IMR-90 (cell line): ENCODE measurements around the gene HSPA9. TPM values are rescaled to one million over a fixed set of nuclear protein-coding genes. Genes with fewer than 3 reads are reported as not detected.

Experiments
- ATAC-seq: fragments of 200-7000 bp; cut with Tn5 transposase; 2 replicates; pipeline ENCODE4 v1.9.1; 2020; ENCODE audit warnings: low read depth, mild to moderate bottlenecking, moderate library complexity
- BruUV-seq: library from RNA; stranded (reverse); fragments of 400-500 nt; replicated peaks from 2 replicates; lab custom pipeline; 2021; lab: Mats Ljungman, UMichigan
- CTCF ChIA-PET: fragments of 300-600 bp; formaldehyde crosslinking; extraction: SDS; loops from one replicate; lab custom pipeline; 2021; ENCODE audit warnings: antibody characterized with exemption; lab: Yijun Ruan, JAX
- POLR2A ChIA-PET: fragments of 300-600 bp; sonication (Branson Sonifier 250); formaldehyde crosslinking; loops from one replicate; lab custom pipeline; 2022; ENCODE audit warnings: antibody characterized with exemption; ENCODE audit not compliant: unreplicated experiment; lab: Charles Lee
- DNase-seq: peaks from one replicate; pipeline ENCODE4 v3.0.0; 2013
- H2AFZ ChIP-seq: replicated peaks from 2 replicates; pipeline ENCODE3; 2013; ENCODE audit warnings: low read length, mild to moderate bottlenecking; ENCODE audit not compliant: poor library complexity
- H2AK5ac ChIP-seq: 2 replicates; pipeline ENCODE4 v1.6.1; 2013; ENCODE audit warnings: low read depth, low read length, inconsistent platforms
- H2AK9ac ChIP-seq: replicated peaks from 2 replicates; pipeline ENCODE3; 2013; ENCODE audit warnings: mild to moderate bottlenecking, low read depth, low read length, moderate library complexity; ENCODE audit not compliant: poor library complexity
- H2BK120ac ChIP-seq: 2 replicates; pipeline ENCODE4 v1.6.1; 2013; ENCODE audit warnings: low read depth, low read length, inconsistent platforms
- H2BK15ac ChIP-seq: 3 replicates; pipeline ENCODE4 v1.6.1; 2013; ENCODE audit warnings: low read depth, low read length, inconsistent platforms
- H2BK20ac ChIP-seq: 2 replicates; pipeline ENCODE4 v1.6.1; 2013; ENCODE audit warnings: low read depth, mild to moderate bottlenecking, inconsistent platforms, low read length, moderate library complexity
- H2BK5ac ChIP-seq: 2 replicates; pipeline ENCODE4 v1.6.1; 2013; ENCODE audit warnings: mild to moderate bottlenecking, low read depth, low read length, inconsistent platforms; ENCODE audit not compliant: poor library complexity, severe bottlenecking
- H3K14ac ChIP-seq: replicated peaks from 2 replicates; pipeline ENCODE4 v1.6.1; 2013; ENCODE audit warnings: low read depth, low read length, inconsistent platforms
- H3K18ac ChIP-seq: 2 replicates; pipeline ENCODE4 v1.6.1; 2013; ENCODE audit warnings: low read depth, low read length, control low read depth
- H3K23ac ChIP-seq: 2 replicates; pipeline ENCODE4 v1.6.1; 2013; ENCODE audit warnings: low read depth, low read length, inconsistent platforms
- H3K27ac ChIP-seq: 2 replicates; pipeline ENCODE4 v1.5.1; 2013; ENCODE audit warnings: mild to moderate bottlenecking, control low read depth, low read length; ENCODE audit not compliant: insufficient read depth
- H3K27me3 ChIP-seq: 2 replicates; pipeline ENCODE4 v1.6.1; 2013; ENCODE audit warnings: low read length; ENCODE audit not compliant: control insufficient read depth, insufficient read depth
- H3K36me3 ChIP-seq: 2 replicates; pipeline ENCODE4 v1.6.1; 2013; ENCODE audit warnings: low read length, mixed read lengths; ENCODE audit not compliant: control insufficient read depth, insufficient read depth
- H3K4ac ChIP-seq: 2 replicates; pipeline ENCODE4 v1.6.1; 2013; ENCODE audit warnings: low read depth, low read length, inconsistent platforms
- H3K4me1 ChIP-seq: 2 replicates; pipeline ENCODE4 v1.6.1; 2013; ENCODE audit warnings: low read length, mixed read lengths; ENCODE audit not compliant: control insufficient read depth, insufficient read depth
- H3K4me2 ChIP-seq: 2 replicates; pipeline ENCODE4 v1.6.1; 2013; ENCODE audit warnings: low read depth, mild to moderate bottlenecking, control low read depth, low read length, moderate library complexity
- H3K4me3 ChIP-seq: 2 replicates; pipeline ENCODE4 v1.5.1; 2013; ENCODE audit warnings: low read depth, mild to moderate bottlenecking, control low read depth, low read length, moderate library complexity; ENCODE audit not compliant: insufficient read depth
- H3K56ac ChIP-seq: 2 replicates; pipeline ENCODE4 v1.6.1; 2013; ENCODE audit warnings: low read length, inconsistent platforms; ENCODE audit not compliant: insufficient read depth; ENCODE audit errors: extremely low read depth
- H3K79me1 ChIP-seq, 2 experiments: 2 replicates each; pipeline ENCODE4 v1.6.1; 2013; ENCODE audit warnings: low read length in 2 of 2, inconsistent platforms in 1 of 2, low read depth in 1 of 2
- H3K9ac ChIP-seq: 2 replicates; pipeline ENCODE4 v1.6.1; 2013; ENCODE audit warnings: low read depth, low read length, control low read depth
- H3K9me1 ChIP-seq: 2 replicates; pipeline ENCODE4 v1.6.1; 2013; ENCODE audit warnings: low read length, inconsistent platforms; ENCODE audit not compliant: insufficient read depth
- H3K9me3 ChIP-seq: 2 replicates; pipeline ENCODE4 v1.6.1; 2013; ENCODE audit warnings: low read length; ENCODE audit not compliant: control insufficient read depth, insufficient read depth
- H4K20me1 ChIP-seq: 2 replicates; pipeline ENCODE4 v1.6.1; 2013; ENCODE audit warnings: low read length, inconsistent platforms; ENCODE audit not compliant: insufficient read depth
- H4K5ac ChIP-seq: 2 replicates; pipeline ENCODE4 v1.6.1; 2013; ENCODE audit warnings: mild to moderate bottlenecking, low read depth, low read length, control low read depth
- H4K8ac ChIP-seq, 2 experiments: 2 replicates each; pipeline ENCODE4 v1.6.1; 2013; ENCODE audit warnings: low read depth in 2 of 2, low read length in 2 of 2, control low read depth in 1 of 2, inconsistent platforms in 1 of 2
- H4K91ac ChIP-seq: 2 replicates; pipeline ENCODE4 v1.6.1; 2013; ENCODE audit warnings: low read depth, low read length, inconsistent platforms; ENCODE audit not compliant: insufficient read depth
- MXI1 ChIP-seq: IDR thresholded peaks from 2 replicates; pipeline ENCODE4 v1.6.1; 2012; ENCODE audit warnings: low read depth, mild to moderate bottlenecking, low read length, moderate library complexity, borderline replicate concordance
- RAD21 ChIP-seq: IDR thresholded peaks from 2 replicates; pipeline ENCODE4 v1.6.1; 2012; ENCODE audit warnings: low read length, improper control_type of control experiment
- WGBS, 2 experiments: methylation state at CpG; one replicate each; pipeline versions ENCODE4 v1.1.5 to v1.1.7; 2013; ENCODE audit warnings: missing lambda C conversion rate in 2 of 2; ENCODE audit not compliant: insufficient read length in 1 of 2; ENCODE audit errors: extremely low coverage in 2 of 2; 5-methylcytosine and 5-hydroxymethylcytosine counted together
- dilution Hi-C: fragments of 300-500 bp; cut with HindIII; formaldehyde crosslinking; loops from one replicate; pipeline ENCODE4 v1.14.3; 2018; ENCODE audit warnings: low sequenced_read_pairs; ENCODE audit not compliant: unreplicated experiment
- in situ Hi-C: fragments of 300-500 bp; cut with MboI; formaldehyde crosslinking; loops from 3 replicates; pipeline ENCODE4 v1.14.3; 2019; ENCODE audit warnings: low sequenced_read_pairs, inconsistent platforms, mixed read lengths
- intact Hi-C: fragments of 100-400 bp; cut with micrococcal nuclease; formaldehyde crosslinking; loops from 2 replicates; pipeline ENCODE4 v1.10.0; 2022
- polyA plus RNA-seq, 3 experiments: library from polyadenylated mRNA; depleted of rRNA; stranded (reverse); fragments of >200 nt; gene quantifications; 2 replicates each; pipeline ENCODE4 v1.2.3, GENCODE V29; 2012; ENCODE audit warnings: low replicate concordance in 1 of 3
- total RNA-seq: library from RNA; depleted of rRNA; stranded (reverse); fragments of >200 nt; gene quantifications from 2 replicates; pipeline ENCODE4 v1.2.3, GENCODE V29; 2012

The HSPA9 gene
- total and polyA plus RNA-seq, 2 of the 4 experiments (the other 2 are of a cell fraction): 157 to 472 TPM

DNA sequence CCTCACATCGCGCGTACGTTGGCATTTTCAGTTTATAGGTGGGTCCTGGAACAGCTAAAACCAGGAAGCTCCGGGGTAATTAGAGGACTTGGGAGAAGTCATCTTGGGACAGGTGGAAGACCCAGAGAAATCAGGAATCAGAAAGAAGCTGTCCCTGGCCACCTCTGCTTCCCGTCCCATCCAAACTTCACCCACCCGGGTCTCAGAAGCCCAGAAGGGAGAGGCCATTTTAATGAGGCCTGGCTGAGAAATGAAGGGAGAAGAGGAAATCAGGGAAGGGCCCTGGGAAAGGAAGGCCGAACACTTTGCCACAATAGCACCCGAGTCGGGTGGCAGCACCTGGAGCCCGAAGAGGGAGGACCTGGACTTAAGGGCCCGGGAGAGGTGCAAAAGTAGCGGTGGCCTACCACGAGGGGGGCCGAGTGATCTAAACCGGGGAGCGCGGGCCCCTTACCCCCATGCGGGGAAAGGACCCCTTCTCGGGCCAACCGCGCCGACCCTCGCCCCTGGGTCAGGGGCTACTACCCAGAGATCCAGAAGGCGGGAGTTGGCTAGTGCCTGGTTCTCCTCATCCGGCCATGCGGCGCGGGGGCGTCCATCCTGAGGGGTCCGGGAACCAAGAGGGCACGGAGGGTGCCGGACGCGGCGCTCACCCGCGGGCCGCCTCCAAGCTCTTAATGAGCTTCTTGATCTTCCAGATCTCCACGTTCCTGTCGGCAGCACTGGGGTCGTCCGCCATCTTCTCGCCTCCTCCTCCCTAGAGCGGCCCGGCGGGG lies 32.8 kb downstream of the HSPA9 start:
- peak overlapping the region; percentile 98 for H3K4me2 ChIP-seq
- BruUV-seq: no TSS peak
- H2AFZ ChIP-seq: peak overlapping the region; percentile 98
- no peak overlapping the region for H3K18ac ChIP-seq
- peak overlapping the region; percentile 81 for H4K91ac ChIP-seq
- H2BK15ac ChIP-seq: no peak overlapping the region
- H2BK5ac ChIP-seq: peak overlapping the region; percentile 77
- H3K4me1 ChIP-seq: peaks cover 6% of the 10 kb centered on the region
- peak overlapping the region; percentile 91 for H3K9ac ChIP-seq
- no peak; the same call in 1 of the 2 replicates for ATAC-seq
- H3K9me3 ChIP-seq: no peaks in the 10 kb centered on the region
- no peaks in the 10 kb centered on the region for H3K36me3 ChIP-seq
- peak overlapping the region; percentile 95 for H2AK9ac ChIP-seq
- H3K4ac ChIP-seq: peak overlapping the region; percentile 90
- TF ChIP-seq MXI1: 0 out of 2 replicates have a peak, but pooled peaks have one; percentile 44
- no peak for TF ChIP-seq RAD21
- H3K9me1 ChIP-seq: peaks cover 10% of the 10 kb centered on the region; the same call in 1 of the 2 replicates
- peak overlapping the region; percentile 41 to 79; a peak in 2 of 4 replicates for H4K8ac ChIP-seq
- DNase-seq: peak; percentile 11
- no peak overlapping the region for H2BK20ac ChIP-seq
- H3K79me1 ChIP-seq: peaks cover 9 to 45% of the 10 kb centered on the region in 2 experiments; a peak in 3 of 4 replicates
- in situ Hi-C loops: no loop called here
- H3K4me3 ChIP-seq: peak overlapping the region; percentile 76
- dilution Hi-C loops: no loop called here
- ChIA-PET POLR2A (interaction anchor here (2.3 kb wide), 1 partner anchor 77 kb away, joined by 7 read pairs; the partner anchor contains the start of gene EGR1), CTCF (interaction anchor here (1.0 to 1.3 kb wide), 2 partner anchors 9 to 38 kb away, joined by 3 read pairs; no protein-coding TSS in a partner anchor)
- H2BK120ac ChIP-seq: peak overlapping the region; percentile 62
- H3K23ac ChIP-seq: peak overlapping the region; percentile 88
- peak overlapping the region; percentile 48 for H2AK5ac ChIP-seq
- peak overlapping the region; percentile 84 for H3K27ac ChIP-seq
- intact Hi-C loops: no loop called here
- H3K56ac ChIP-seq: peak overlapping the region; percentile 75
- H3K27me3 ChIP-seq: no peaks in the 10 kb centered on the region
- H3K14ac ChIP-seq: peak overlapping the region; percentile 82
- no peak overlapping the region; the same call in 1 of the 2 replicates for H4K5ac ChIP-seq
- 0% methylated on average over 25 of the region's 47 CpGs; no CpG with 5 or more reads in 1 of the 2 experiments for WGBS, 2 experiments
- peaks cover 40% of the 10 kb centered on the region; the same call in 1 of the 2 replicates for H4K20me1 ChIP-seq
